ENCODE data around the gene CDH13.

The CDH13 gene

DNA sequence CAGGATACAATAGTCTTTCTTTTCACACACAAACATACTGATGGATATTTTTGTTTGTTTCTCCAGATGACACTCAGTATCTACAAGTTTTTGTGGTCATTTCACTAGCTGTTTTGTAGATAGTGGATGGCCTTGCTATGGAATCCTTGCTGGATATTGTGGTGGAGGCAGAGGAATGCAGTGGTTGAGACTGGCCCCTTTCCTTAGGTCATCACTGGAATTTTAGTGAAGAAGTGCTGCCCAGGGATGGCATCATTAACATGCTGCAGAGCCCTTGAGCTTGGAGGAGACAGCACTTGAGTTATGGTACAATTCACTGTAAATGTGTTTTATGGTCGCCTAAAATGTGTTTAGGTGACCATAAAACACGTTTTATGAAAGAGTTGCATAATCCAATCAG is 725.1 kb downstream of the CDH13 start (continued):
- TF ChIP-seq, protein P1, sequence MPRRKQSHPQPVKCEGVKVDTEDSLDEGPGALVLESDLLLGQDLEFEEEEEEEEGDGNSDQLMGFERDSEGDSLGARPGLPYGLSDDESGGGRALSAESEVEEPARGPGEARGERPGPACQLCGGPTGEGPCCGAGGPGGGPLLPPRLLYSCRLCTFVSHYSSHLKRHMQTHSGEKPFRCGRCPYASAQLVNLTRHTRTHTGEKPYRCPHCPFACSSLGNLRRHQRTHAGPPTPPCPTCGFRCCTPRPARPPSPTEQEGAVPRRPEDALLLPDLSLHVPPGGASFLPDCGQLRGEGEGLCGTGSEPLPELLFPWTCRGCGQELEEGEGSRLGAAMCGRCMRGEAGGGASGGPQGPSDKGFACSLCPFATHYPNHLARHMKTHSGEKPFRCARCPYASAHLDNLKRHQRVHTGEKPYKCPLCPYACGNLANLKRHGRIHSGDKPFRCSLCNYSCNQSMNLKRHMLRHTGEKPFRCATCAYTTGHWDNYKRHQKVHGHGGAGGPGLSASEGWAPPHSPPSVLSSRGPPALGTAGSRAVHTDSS (tag by site-specific recombination; IDR thresholded peaks at IDR 0.05), result no peak
- no peak for TF ChIP-seq KLF16 (tag by site-specific recombination; IDR thresholded peaks at IDR 0.05)
- TF ChIP-seq BCL11A (tag by site-specific recombination; IDR thresholded peaks at IDR 0.05; ENCODE audit: low read depth), result no peak
- no peak for TF ChIP-seq ZNF785 (tag by site-specific recombination; IDR thresholded peaks at IDR 0.05)
- no peak for TF ChIP-seq ZSCAN23 (tag by site-specific recombination; IDR thresholded peaks at IDR 0.05)
- TF ChIP-seq, protein P2, sequence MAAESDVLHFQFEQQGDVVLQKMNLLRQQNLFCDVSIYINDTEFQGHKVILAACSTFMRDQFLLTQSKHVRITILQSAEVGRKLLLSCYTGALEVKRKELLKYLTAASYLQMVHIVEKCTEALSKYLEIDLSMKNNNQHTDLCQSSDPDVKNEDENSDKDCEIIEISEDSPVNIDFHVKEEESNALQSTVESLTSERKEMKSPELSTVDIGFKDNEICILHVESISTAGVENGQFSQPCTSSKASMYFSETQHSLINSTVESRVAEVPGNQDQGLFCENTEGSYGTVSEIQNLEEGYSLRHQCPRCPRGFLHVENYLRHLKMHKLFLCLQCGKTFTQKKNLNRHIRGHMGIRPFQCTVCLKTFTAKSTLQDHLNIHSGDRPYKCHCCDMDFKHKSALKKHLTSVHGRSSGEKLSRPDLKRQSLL (tag by site-specific recombination; IDR thresholded peaks at IDR 0.05), result no peak
- TF ChIP-seq, protein P3, sequence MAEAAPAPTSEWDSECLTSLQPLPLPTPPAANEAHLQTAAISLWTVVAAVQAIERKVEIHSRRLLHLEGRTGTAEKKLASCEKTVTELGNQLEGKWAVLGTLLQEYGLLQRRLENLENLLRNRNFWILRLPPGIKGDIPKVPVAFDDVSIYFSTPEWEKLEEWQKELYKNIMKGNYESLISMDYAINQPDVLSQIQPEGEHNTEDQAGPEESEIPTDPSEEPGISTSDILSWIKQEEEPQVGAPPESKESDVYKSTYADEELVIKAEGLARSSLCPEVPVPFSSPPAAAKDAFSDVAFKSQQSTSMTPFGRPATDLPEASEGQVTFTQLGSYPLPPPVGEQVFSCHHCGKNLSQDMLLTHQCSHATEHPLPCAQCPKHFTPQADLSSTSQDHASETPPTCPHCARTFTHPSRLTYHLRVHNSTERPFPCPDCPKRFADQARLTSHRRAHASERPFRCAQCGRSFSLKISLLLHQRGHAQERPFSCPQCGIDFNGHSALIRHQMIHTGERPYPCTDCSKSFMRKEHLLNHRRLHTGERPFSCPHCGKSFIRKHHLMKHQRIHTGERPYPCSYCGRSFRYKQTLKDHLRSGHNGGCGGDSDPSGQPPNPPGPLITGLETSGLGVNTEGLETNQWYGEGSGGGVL (tag by site-specific recombination; IDR thresholded peaks at IDR 0.05), result no peak
- no peak for TF ChIP-seq ZNF169 (tag by site-specific recombination; IDR thresholded peaks at IDR 0.05)
- TF ChIP-seq ZNF248 (tag by site-specific recombination; IDR thresholded peaks at IDR 0.05), result no peak
- no peak for TF ChIP-seq ZNF112 (tag by site-specific recombination; IDR thresholded peaks at IDR 0.05)
- no peak for TF ChIP-seq ZNF366 (tag by site-specific recombination; conservative IDR thresholded peaks at IDR 0.05)
- no peak for TF ChIP-seq ZNF624 (tag by site-specific recombination; IDR thresholded peaks at IDR 0.05)

DNA sequence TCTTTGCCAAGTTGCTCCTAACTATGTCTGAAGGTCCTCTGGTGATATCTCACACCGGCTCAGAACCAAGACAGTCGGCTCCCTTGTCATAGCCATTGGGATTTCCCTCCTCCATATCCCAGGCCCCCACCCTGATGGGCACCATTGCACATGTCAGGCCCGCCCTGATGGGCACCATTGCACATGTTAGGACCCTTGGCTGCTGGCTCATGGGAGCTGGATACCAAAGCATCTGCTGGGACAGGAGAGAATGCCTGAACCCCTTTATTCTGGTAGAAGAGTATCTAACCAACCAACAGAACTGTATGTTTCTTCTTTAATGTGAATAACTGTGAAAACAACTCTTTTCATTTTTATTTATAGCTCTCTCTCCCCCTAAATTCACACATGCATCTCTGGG is 726.5 kb downstream of the CDH13 start:
- Histone ChIP-seq H3K9me3 (ENCODE audit: control insufficient read depth, insufficient read depth, low read depth, low read length) (no peaks in the 10 kb centered on the region), H3K4me1 (ENCODE audit: control insufficient read depth, insufficient read depth, low read length) (no peaks in the 10 kb centered on the region), H3K36me3 (ENCODE audit: control insufficient read depth in 2 of 2, insufficient read depth in 1 of 2, low read length in 2 of 2) (no peaks in the 10 kb centered on the region), H3K27ac (ENCODE audit: extremely low read depth, low read depth, low read length) (no peak overlapping the region), H3K4me3 (ENCODE audit: low read depth, low read length) (no peak overlapping the region)
- CTCF ChIA-PET, result interaction anchor here (0.5 kb wide), 1 partner anchor 92 kb away, joined by 3 read pairs; no protein-coding TSS in a partner anchor
- TF ChIP-seq, protein P1 (tag by site-specific recombination; IDR thresholded peaks at IDR 0.05), result no peak
- POLR2A ChIA-PET, result no interaction called here

DNA sequence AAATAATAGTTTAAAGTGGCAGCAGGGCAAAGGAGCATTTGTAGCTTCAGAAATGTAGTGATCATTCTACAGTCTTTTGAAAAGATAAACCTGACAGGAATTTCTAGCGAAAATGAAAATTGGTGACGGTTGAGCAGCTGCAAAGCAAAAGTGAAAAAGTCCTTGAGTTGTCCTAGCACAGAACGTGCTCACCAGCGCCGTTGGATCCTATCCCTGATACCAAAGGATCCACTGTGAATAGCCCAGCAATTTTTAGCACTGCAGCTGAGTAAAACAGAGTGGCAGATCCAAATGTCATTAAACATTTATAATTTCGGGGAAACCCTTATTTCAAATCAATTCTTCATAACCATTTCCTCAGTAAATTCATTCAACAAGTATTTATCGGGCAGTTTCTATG is 727.2 kb downstream of the CDH13 start:
- ChIA-PET POLR2A (no interaction called here), CTCF (interaction anchor here (1.0 kb wide), 1 partner anchor 8 kb away, joined by 3 read pairs; no protein-coding TSS in a partner anchor)
- no peak overlapping the region for H3K27ac ChIP-seq (ENCODE audit: extremely low read depth, low read depth, low read length)
- no peaks in the 10 kb centered on the region for H3K9me3 ChIP-seq (ENCODE audit: control insufficient read depth, insufficient read depth, low read depth, low read length)
- no peak overlapping the region for H3K4me3 ChIP-seq (ENCODE audit: low read depth, low read length)
- TF ChIP-seq WT1 (tag by site-specific recombination; IDR thresholded peaks at IDR 0.05) (no peak), ZSCAN16 (tag by site-specific recombination; IDR thresholded peaks at IDR 0.05) (no peak), ZNF596 (tag by site-specific recombination; IDR thresholded peaks at IDR 0.05) (no peak), YY2 (tag by site-specific recombination; IDR thresholded peaks at IDR 0.05) (no peak), KLF10 (tag by site-specific recombination; IDR thresholded peaks at IDR 0.05) (no peak), ZNF433 (tag by site-specific recombination; IDR thresholded peaks at IDR 0.05; ENCODE audit: low read depth) (no peak), OSR2 (tag by site-specific recombination; IDR thresholded peaks at IDR 0.05) (no peak)
- TF ChIP-seq, protein P1 (tag by site-specific recombination; IDR thresholded peaks at IDR 0.05), result no peak
- no peaks in the 10 kb centered on the region for H3K4me1 ChIP-seq (ENCODE audit: control insufficient read depth, insufficient read depth, low read length)
- no peaks in the 10 kb centered on the region for H3K36me3 ChIP-seq (ENCODE audit: control insufficient read depth in 2 of 2, insufficient read depth in 1 of 2, low read length in 2 of 2)

All from HEK293 (cell line).